GM19043 (cell line): Measurements from ENCODE around the gene TUFT1.
A peak's percentile ranks its signal among the peaks of the same experiment; 100 is the strongest.
"Not testable (repeated sequence)": the region's sequence is repeated elsewhere in the genome, so short reads cannot be mapped to it uniquely, and the experiment has no call there.

Source experiments
- ATAC-seq: cut with Tn5 transposase; IDR thresholded peaks from one replicate; pipeline ENCODE4 v1.9.1; 2021; ENCODE audit warnings: low read depth; ENCODE audit not compliant: unreplicated experiment

Gene TUFT1

GRCh38 chr1:151611832-151612500 lies 71.9 kb downstream of the TUFT1 start, which contains the start of gene SNX27:
SNX27 (plus strand) TSS chr1:151612050; CDS start chr1:151612202, 152 bp downstream.
- peak; percentile 86 for ATAC-seq

DNA sequence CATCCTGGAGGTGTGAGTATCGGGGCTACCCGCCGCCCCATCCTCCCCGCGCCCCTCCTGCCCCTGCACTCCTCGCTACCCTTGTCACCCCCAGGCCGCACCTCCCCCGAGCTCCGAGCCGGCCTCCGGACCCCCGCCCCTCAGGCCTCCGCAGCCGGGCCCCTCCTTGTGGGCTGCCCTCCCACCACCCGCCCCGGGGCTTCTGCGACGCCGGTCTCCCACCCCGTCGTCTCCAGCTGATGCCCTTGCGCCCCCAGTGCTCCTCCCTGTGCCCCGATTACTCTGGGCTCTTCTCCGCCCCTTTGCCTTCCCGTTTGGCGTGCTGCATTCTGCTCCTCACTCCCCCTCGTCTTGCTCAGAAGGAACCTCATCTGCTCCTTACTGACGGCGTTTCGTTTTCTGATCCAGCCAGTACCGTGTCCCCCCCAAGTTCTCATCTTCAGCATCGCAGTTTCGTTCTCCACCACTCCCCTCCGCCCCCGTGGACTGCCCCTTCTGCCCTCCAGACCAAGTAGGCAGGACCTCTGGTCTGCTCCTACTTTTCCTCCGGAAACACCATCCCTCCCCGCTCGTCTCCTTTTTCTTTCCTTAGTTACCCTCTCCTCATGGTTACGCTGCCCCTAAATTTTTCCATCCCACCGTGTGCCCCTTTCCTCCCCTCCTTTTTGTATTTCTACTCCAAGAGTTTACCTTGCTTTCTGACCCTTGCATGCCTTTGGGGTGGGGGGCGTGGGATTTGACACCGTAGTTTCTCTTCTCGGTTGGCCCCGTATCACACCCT lies 72.6 kb downstream of the TUFT1 start:
- peak; percentile 17 for ATAC-seq

- ATAC-seq = no peak
Measured at GRCh38 chr1:151613282-151613780, 73.2 kb downstream of the TUFT1 start.

DNA sequence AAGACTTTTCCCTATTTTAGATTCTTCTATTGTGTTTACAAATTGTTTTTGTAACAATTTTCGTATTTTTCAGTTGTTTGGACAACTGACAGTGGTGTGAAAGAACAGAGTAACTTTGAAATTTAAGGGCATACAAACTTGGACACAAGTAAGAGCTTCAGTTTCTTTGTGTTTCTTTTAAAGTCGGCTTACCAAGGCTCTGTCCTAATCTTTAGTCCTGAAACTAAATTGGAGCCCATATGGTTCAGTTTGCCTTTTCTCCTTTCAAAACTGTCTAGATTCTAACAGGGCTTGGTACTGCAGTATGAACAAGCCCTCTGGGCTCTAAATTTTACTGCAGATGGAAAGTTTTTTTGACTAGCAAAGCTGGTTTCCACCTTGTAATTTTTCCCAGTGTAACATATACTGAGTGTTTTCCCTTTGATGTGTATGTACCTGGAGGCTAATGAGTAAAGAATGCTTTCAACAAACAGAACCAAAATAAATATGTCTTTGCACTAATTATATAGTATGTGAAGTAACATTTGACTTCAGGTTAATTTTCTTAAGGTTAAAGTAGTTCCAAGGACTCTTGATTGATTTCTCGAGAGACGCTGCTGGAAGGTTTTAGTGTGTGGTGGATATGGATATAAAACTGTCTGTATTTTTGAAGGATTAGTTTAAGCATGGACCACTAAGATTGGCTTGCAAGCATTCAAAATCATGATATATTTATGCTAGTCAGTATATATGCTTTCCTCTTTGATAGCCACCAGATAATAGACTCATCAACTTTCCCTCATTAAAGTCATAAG lies 75.8 kb downstream of the TUFT1 start:
- no peak for ATAC-seq

DNA sequence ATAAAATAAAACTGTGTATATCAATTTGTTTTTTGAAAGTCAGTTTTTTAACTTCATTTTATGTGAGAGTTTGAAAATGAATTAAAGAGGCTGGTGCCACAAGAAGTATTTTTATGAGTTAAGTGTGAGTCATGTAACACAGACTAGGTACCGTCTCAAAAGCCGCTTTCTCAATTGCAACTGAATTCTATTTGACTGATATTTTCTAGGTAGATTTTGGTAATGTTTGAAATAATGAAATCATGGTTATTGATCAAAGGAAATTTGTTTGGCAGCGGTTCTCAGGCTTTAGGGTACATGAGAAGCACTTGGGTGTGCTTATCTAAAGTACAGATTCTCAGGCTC lies 76.4 kb downstream of the TUFT1 start:
- ATAC-seq = no peak

DNA sequence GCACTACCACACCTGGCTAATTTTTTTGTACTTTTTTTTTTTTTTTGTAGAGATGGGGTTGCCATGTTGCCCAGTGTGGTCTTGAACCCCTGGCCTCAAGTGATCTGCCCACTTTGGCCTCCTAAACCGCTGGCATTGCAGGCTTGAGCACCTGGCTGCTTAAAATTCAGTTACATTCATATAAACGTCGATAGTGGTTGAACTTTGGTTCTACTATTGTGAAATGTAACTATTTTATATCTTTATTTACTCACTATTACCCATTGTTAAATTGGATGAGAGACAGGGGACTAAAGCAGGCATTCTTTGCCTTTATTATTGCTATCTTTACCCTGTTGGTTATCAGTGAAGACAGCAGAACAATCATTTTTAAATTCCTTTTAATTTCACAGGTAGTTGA lies 77.9 kb downstream of the TUFT1 start:
- no peak for ATAC-seq

- no peak for ATAC-seq
Measured at GRCh38 chr1:151618470-151618869, 78.4 kb downstream of the TUFT1 start.

- not testable (repeated sequence) for ATAC-seq
Measured at GRCh38 chr1:151618996-151619395, 78.9 kb downstream of the TUFT1 start.

DNA sequence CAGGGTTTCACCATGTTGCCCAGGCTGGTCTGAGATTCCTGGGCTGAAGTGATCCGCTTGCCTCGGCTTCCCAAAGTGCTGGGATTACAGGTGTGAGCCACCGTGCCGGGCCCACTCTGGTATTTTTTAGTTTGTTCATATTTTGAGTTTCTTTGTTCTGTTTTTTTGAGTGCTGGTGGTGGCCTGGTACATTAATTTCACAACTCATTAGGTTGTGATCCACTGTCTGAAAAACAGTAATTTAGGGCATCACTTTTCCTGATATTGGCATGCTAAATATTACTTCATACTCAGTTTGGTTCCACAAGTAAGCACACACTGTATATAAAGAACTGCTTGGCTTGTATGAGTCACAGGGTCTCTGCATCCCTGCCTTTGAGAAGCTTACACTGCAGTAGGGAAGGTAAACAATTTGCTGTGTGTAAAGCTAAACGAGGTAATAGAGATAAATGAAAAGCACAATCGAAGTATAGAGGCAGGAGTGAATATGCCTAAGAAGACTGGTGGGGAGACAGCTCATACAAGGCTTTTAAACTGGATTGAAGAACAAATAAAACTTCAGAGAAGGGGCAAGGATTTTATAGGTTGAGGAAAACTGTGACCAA lies 79.5 kb downstream of the TUFT1 start:
- no peak for ATAC-seq

- no peak for ATAC-seq
Measured at GRCh38 chr1:151620286-151620685, 80.2 kb downstream of the TUFT1 start.

GRCh38 chr1:151621351-151621750 lies 81.2 kb downstream of the TUFT1 start:
- no peak for ATAC-seq

DNA sequence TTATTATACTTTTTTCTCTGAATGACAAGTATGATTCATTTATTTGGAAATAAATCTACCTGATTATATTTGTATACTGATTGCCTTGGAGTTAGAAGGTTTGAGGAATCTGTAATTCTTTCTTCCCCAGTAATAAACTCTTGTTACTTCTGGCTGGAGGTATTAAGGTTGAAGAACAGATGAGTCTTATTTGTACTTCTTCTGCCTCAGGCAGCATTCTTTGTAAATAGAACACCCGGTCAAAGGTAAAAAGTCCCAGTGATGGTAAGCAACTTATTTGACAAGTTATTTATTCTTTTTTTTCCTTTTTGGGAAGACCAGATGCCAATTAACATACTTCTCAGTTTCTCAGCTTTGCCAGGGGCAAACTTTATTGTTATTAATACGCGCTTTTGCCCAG lies 84.7 kb downstream of the TUFT1 start:
- ATAC-seq = no peak

GRCh38 chr1:151626740-151627334 lies 86.7 kb downstream of the TUFT1 start:
- no peak for ATAC-seq

DNA sequence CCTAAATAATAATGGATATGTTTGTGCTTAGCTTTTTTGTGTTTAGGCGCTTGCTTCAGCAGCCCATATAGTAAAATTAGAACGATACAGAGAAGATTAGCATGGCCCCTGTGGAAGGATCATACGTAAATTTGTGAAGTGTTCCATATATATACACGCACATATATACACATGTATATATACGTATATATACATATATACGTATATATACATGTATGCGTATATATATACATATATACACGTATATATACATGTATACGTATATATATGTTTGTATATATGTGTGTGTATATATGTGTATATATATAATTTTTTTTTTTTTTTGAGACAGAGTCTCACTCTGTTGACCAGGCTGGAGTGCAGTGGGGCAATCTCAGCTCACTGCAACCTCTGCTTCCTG lies 89.2 kb downstream of the TUFT1 start:
- no peak for ATAC-seq
